Measurements from ENCODE around the gene VTN. TPM values are rescaled to one million over a fixed set of nuclear protein-coding genes. Genes with fewer than 3 reads are reported as not detected.

The VTN gene
- total and polyA plus RNA-seq, 2 donors from 2014 or later, result 0.98 to 3.5 TPM

- Histone ChIP-seq H3K9me3 (ENCODE audit: control insufficient read depth in 2 of 3, insufficient read depth in 1 of 3, low read length in 3 of 3) (no peaks in the 10 kb centered on the region), H3K4me3 (ENCODE audit: low read length in 3 of 3) (no peak overlapping the region), H3K36me3 (ENCODE audit: control insufficient read depth in 2 of 3, insufficient read depth in 3 of 3, low read length in 3 of 3) (peaks cover 6 to 20% (median 15%) of the 10 kb centered on the region in 3 donors), H3K27me3 (ENCODE audit: control insufficient read depth, insufficient read depth, low read length) (no peaks in the 10 kb centered on the region), H3K9ac (ENCODE audit: low read length in 3 of 3) (no peak overlapping the region), H3K27ac (ENCODE audit: low read depth in 2 of 2, low read length in 2 of 2) (no peak overlapping the region), H3K4me1 (ENCODE audit: control insufficient read depth in 2 of 3, insufficient read depth in 2 of 3, low read depth in 1 of 3, low read length in 3 of 3) (peaks cover 0 to 18% (median 4%) of the 10 kb centered on the region in 3 donors)
- TF ChIP-seq, protein P1, sequence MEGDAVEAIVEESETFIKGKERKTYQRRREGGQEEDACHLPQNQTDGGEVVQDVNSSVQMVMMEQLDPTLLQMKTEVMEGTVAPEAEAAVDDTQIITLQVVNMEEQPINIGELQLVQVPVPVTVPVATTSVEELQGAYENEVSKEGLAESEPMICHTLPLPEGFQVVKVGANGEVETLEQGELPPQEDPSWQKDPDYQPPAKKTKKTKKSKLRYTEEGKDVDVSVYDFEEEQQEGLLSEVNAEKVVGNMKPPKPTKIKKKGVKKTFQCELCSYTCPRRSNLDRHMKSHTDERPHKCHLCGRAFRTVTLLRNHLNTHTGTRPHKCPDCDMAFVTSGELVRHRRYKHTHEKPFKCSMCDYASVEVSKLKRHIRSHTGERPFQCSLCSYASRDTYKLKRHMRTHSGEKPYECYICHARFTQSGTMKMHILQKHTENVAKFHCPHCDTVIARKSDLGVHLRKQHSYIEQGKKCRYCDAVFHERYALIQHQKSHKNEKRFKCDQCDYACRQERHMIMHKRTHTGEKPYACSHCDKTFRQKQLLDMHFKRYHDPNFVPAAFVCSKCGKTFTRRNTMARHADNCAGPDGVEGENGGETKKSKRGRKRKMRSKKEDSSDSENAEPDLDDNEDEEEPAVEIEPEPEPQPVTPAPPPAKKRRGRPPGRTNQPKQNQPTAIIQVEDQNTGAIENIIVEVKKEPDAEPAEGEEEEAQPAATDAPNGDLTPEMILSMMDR (IDR thresholded peaks at IDR 0.05; ENCODE audit: borderline replicate concordance, extremely low read depth, insufficient read depth), result no peak
- no peak for FAIRE-seq
- DNase-seq, result no peak
- intact Hi-C loops (cut with DNase I), result no loop called here
Measured at GRCh38 chr17:28394337-28395116, 24.4 kb upstream of the VTN start.

- Histone ChIP-seq H3K9ac (ENCODE audit: low read length in 3 of 3) (no peak overlapping the region), H3K9me3 (ENCODE audit: control insufficient read depth in 2 of 3, insufficient read depth in 1 of 3, low read length in 3 of 3) (no peaks in the 10 kb centered on the region), H3K27ac (ENCODE audit: low read depth in 2 of 2, low read length in 2 of 2) (no peak overlapping the region), H3K27me3 (ENCODE audit: control insufficient read depth, insufficient read depth, low read length) (no peaks in the 10 kb centered on the region), H3K36me3 (ENCODE audit: control insufficient read depth in 2 of 3, insufficient read depth in 3 of 3, low read length in 3 of 3) (peaks cover 6 to 26% (median 19%) of the 10 kb centered on the region in 3 donors), H3K4me3 (ENCODE audit: low read length in 3 of 3) (no peak overlapping the region), H3K4me1 (ENCODE audit: control insufficient read depth in 2 of 3, insufficient read depth in 2 of 3, low read depth in 1 of 3, low read length in 3 of 3) (peaks cover 0 to 3% (median 0%) of the 10 kb centered on the region in 3 donors)
- FAIRE-seq (no peak), DNase-seq (no peak)
- intact Hi-C loops (cut with DNase I), result no loop called here
- TF ChIP-seq, protein P1 (IDR thresholded peaks at IDR 0.05; ENCODE audit: borderline replicate concordance, extremely low read depth, insufficient read depth), result no peak
Measured at GRCh38 chr17:28392491-28392890, 22.4 kb upstream of the VTN start.

DNA sequence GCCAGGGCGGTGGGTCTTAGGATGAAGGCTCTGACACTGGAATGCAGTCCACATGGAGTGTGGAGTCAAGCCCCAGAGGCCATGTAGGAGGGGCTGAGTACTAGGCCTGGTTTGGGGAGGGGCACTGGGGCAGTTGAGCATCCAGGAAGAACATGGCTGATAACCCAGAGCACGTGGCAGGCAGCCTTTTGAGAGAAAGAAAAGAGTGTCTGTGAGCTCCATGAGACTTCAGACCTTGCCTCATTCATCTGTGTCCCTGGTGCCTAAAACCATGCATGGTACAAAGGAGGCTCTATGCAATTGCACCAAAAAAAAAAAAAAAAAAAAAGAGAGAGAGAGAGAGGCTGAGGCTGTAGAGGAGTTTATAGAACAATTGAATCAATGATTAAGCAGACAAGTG is 21.3 kb upstream of the VTN start:
- Histone ChIP-seq H3K27me3 (ENCODE audit: control insufficient read depth, insufficient read depth, low read length) (no peaks in the 10 kb centered on the region), H3K4me3 (ENCODE audit: low read length in 3 of 3) (no peak overlapping the region), H3K9me3 (ENCODE audit: control insufficient read depth in 2 of 3, insufficient read depth in 1 of 3, low read length in 3 of 3) (no peaks in the 10 kb centered on the region), H3K36me3 (ENCODE audit: control insufficient read depth in 2 of 3, insufficient read depth in 3 of 3, low read length in 3 of 3) (peaks cover 6 to 26% (median 19%) of the 10 kb centered on the region in 3 donors), H3K9ac (ENCODE audit: low read length in 3 of 3) (no peak overlapping the region), H3K27ac (ENCODE audit: low read depth in 2 of 2, low read length in 2 of 2) (no peak overlapping the region), H3K4me1 (ENCODE audit: control insufficient read depth in 2 of 3, insufficient read depth in 2 of 3, low read depth in 1 of 3, low read length in 3 of 3) (no peaks in the 10 kb centered on the region)
- no peak for DNase-seq
- intact Hi-C loops (cut with DNase I), result no loop called here
- no peak for FAIRE-seq
- TF ChIP-seq, protein P1 (IDR thresholded peaks at IDR 0.05; ENCODE audit: borderline replicate concordance, extremely low read depth, insufficient read depth), result no peak
